ENCODE data around the gene ZNF423.

Gene ZNF423

GRCh38 chr16:49806446-49806845 lies 49.5 kb downstream of the ZNF423 start:
- Mint-ChIP-seq H3K4me1 (ENCODE audit: low read depth) (no peaks in the 10 kb centered on the region), H3K4me3 (no peak overlapping the region), H3K27ac (no peak overlapping the region), H3K9me3 (ENCODE audit: low read depth) (no peaks in the 10 kb centered on the region), H3K36me3 (no peaks in the 10 kb centered on the region), H3K27me3 (no peaks in the 10 kb centered on the region)

GRCh38 chr16:49801290-49801689 lies 54.6 kb downstream of the ZNF423 start:
- H3K9me3 Mint-ChIP-seq (ENCODE audit: low read depth), result no peaks in the 10 kb centered on the region
- H3K4me3 Mint-ChIP-seq, result no peak overlapping the region
- no peak overlapping the region for H3K27ac Mint-ChIP-seq
- H3K4me1 Mint-ChIP-seq (ENCODE audit: low read depth), result no peaks in the 10 kb centered on the region
- H3K27me3 Mint-ChIP-seq, result no peaks in the 10 kb centered on the region
- no peaks in the 10 kb centered on the region for H3K36me3 Mint-ChIP-seq

- H3K4me3 Mint-ChIP-seq, result no peak overlapping the region
- no peak overlapping the region for H3K27ac Mint-ChIP-seq
- no peaks in the 10 kb centered on the region for H3K36me3 Mint-ChIP-seq
- no peaks in the 10 kb centered on the region for H3K9me3 Mint-ChIP-seq (ENCODE audit: low read depth)
- H3K4me1 Mint-ChIP-seq (ENCODE audit: low read depth), result no peaks in the 10 kb centered on the region
- H3K27me3 Mint-ChIP-seq, result no peaks in the 10 kb centered on the region
Measured at GRCh38 chr16:49800876-49801275, 55.0 kb downstream of the ZNF423 start.

- H3K9me3 Mint-ChIP-seq (ENCODE audit: low read depth), result no peaks in the 10 kb centered on the region
- no peaks in the 10 kb centered on the region for H3K4me1 Mint-ChIP-seq (ENCODE audit: low read depth)
- H3K4me3 Mint-ChIP-seq, result no peak overlapping the region
- no peaks in the 10 kb centered on the region for H3K36me3 Mint-ChIP-seq
- no peaks in the 10 kb centered on the region for H3K27me3 Mint-ChIP-seq
- no peak overlapping the region for H3K27ac Mint-ChIP-seq
Measured at GRCh38 chr16:49800441-49800840, 55.5 kb downstream of the ZNF423 start.

GRCh38 chr16:49799172-49799571 lies 56.7 kb downstream of the ZNF423 start:
- no peaks in the 10 kb centered on the region for H3K27me3 Mint-ChIP-seq
- H3K27ac Mint-ChIP-seq, result no peak overlapping the region
- no peaks in the 10 kb centered on the region for H3K36me3 Mint-ChIP-seq
- H3K9me3 Mint-ChIP-seq (ENCODE audit: low read depth), result no peaks in the 10 kb centered on the region
- no peaks in the 10 kb centered on the region for H3K4me1 Mint-ChIP-seq (ENCODE audit: low read depth)
- no peak overlapping the region for H3K4me3 Mint-ChIP-seq

- no peaks in the 10 kb centered on the region for H3K4me1 Mint-ChIP-seq (ENCODE audit: low read depth)
- H3K4me3 Mint-ChIP-seq, result no peak overlapping the region
- H3K9me3 Mint-ChIP-seq (ENCODE audit: low read depth), result no peaks in the 10 kb centered on the region
- no peaks in the 10 kb centered on the region for H3K36me3 Mint-ChIP-seq
- H3K27ac Mint-ChIP-seq, result no peak overlapping the region
- H3K27me3 Mint-ChIP-seq, result no peaks in the 10 kb centered on the region
Measured at GRCh38 chr16:49795513-49795912, 60.4 kb downstream of the ZNF423 start.

- Mint-ChIP-seq H3K4me1 (ENCODE audit: low read depth) (no peaks in the 10 kb centered on the region), H3K27me3 (no peaks in the 10 kb centered on the region), H3K9me3 (ENCODE audit: low read depth) (no peaks in the 10 kb centered on the region), H3K27ac (no peak overlapping the region), H3K4me3 (no peak overlapping the region), H3K36me3 (no peaks in the 10 kb centered on the region)
Measured at GRCh38 chr16:49793244-49793643, 62.7 kb downstream of the ZNF423 start.

GRCh38 chr16:49789616-49790015 lies 66.3 kb downstream of the ZNF423 start:
- H3K9me3 Mint-ChIP-seq (ENCODE audit: low read depth), result no peaks in the 10 kb centered on the region
- no peak overlapping the region for H3K4me3 Mint-ChIP-seq
- no peaks in the 10 kb centered on the region for H3K27me3 Mint-ChIP-seq
- H3K4me1 Mint-ChIP-seq (ENCODE audit: low read depth), result no peaks in the 10 kb centered on the region
- H3K36me3 Mint-ChIP-seq, result no peaks in the 10 kb centered on the region
- no peak overlapping the region for H3K27ac Mint-ChIP-seq

- Mint-ChIP-seq H3K27ac (no peak overlapping the region), H3K36me3 (no peaks in the 10 kb centered on the region), H3K9me3 (ENCODE audit: low read depth) (no peaks in the 10 kb centered on the region), H3K4me3 (no peak overlapping the region), H3K27me3 (no peaks in the 10 kb centered on the region), H3K4me1 (ENCODE audit: low read depth) (no peaks in the 10 kb centered on the region)
Measured at GRCh38 chr16:49788986-49789385, 66.9 kb downstream of the ZNF423 start.

- H3K4me1 Mint-ChIP-seq (ENCODE audit: low read depth), result no peaks in the 10 kb centered on the region
- H3K9me3 Mint-ChIP-seq (ENCODE audit: low read depth), result no peaks in the 10 kb centered on the region
- H3K4me3 Mint-ChIP-seq, result no peak overlapping the region
- H3K27me3 Mint-ChIP-seq, result no peaks in the 10 kb centered on the region
- H3K36me3 Mint-ChIP-seq, result no peaks in the 10 kb centered on the region
- no peak overlapping the region for H3K27ac Mint-ChIP-seq
Measured at GRCh38 chr16:49788572-49788971, 67.3 kb downstream of the ZNF423 start.

- H3K27me3 Mint-ChIP-seq, result no peaks in the 10 kb centered on the region
- H3K4me1 Mint-ChIP-seq (ENCODE audit: low read depth), result no peaks in the 10 kb centered on the region
- H3K9me3 Mint-ChIP-seq (ENCODE audit: low read depth), result no peaks in the 10 kb centered on the region
- H3K4me3 Mint-ChIP-seq, result no peak overlapping the region
- no peak overlapping the region for H3K27ac Mint-ChIP-seq
- no peaks in the 10 kb centered on the region for H3K36me3 Mint-ChIP-seq
Measured at GRCh38 chr16:49786926-49787557, 68.9 kb downstream of the ZNF423 start.

GRCh38 chr16:49785970-49786369 lies 69.9 kb downstream of the ZNF423 start:
- no peaks in the 10 kb centered on the region for H3K9me3 Mint-ChIP-seq (ENCODE audit: low read depth)
- H3K4me3 Mint-ChIP-seq, result no peak overlapping the region
- no peak overlapping the region for H3K27ac Mint-ChIP-seq
- no peaks in the 10 kb centered on the region for H3K36me3 Mint-ChIP-seq
- H3K4me1 Mint-ChIP-seq (ENCODE audit: low read depth), result no peaks in the 10 kb centered on the region
- no peaks in the 10 kb centered on the region for H3K27me3 Mint-ChIP-seq

- no peaks in the 10 kb centered on the region for H3K27me3 Mint-ChIP-seq
- no peaks in the 10 kb centered on the region for H3K9me3 Mint-ChIP-seq (ENCODE audit: low read depth)
- no peaks in the 10 kb centered on the region for H3K4me1 Mint-ChIP-seq (ENCODE audit: low read depth)
- H3K4me3 Mint-ChIP-seq, result no peak overlapping the region
- H3K36me3 Mint-ChIP-seq, result no peaks in the 10 kb centered on the region
- no peak overlapping the region for H3K27ac Mint-ChIP-seq
Measured at GRCh38 chr16:49782405-49782804, 73.5 kb downstream of the ZNF423 start.

- Mint-ChIP-seq H3K9me3 (ENCODE audit: low read depth) (no peaks in the 10 kb centered on the region), H3K4me1 (ENCODE audit: low read depth) (no peaks in the 10 kb centered on the region), H3K36me3 (no peaks in the 10 kb centered on the region), H3K4me3 (no peak overlapping the region), H3K27ac (no peak overlapping the region), H3K27me3 (no peaks in the 10 kb centered on the region)
Measured at GRCh38 chr16:49781401-49781800, 74.5 kb downstream of the ZNF423 start.

- H3K27me3 Mint-ChIP-seq, result no peaks in the 10 kb centered on the region
- no peak overlapping the region for H3K27ac Mint-ChIP-seq
- H3K9me3 Mint-ChIP-seq (ENCODE audit: low read depth), result no peaks in the 10 kb centered on the region
- no peaks in the 10 kb centered on the region for H3K4me1 Mint-ChIP-seq (ENCODE audit: low read depth)
- no peak overlapping the region for H3K4me3 Mint-ChIP-seq
- no peaks in the 10 kb centered on the region for H3K36me3 Mint-ChIP-seq
Measured at GRCh38 chr16:49780433-49780832, 75.5 kb downstream of the ZNF423 start.

GRCh38 chr16:49779979-49780378 lies 75.9 kb downstream of the ZNF423 start:
- H3K36me3 Mint-ChIP-seq, result no peaks in the 10 kb centered on the region
- H3K4me3 Mint-ChIP-seq, result no peak overlapping the region
- H3K9me3 Mint-ChIP-seq (ENCODE audit: low read depth), result no peaks in the 10 kb centered on the region
- H3K27ac Mint-ChIP-seq, result no peak overlapping the region
- H3K27me3 Mint-ChIP-seq, result no peaks in the 10 kb centered on the region
- H3K4me1 Mint-ChIP-seq (ENCODE audit: low read depth), result no peaks in the 10 kb centered on the region
